HG03558 (cell line): Measurements from ENCODE around the gene RLF.

ENCODE experiments used
- ATAC-seq: cut with Tn5 transposase; IDR thresholded peaks from one replicate; pipeline ENCODE4 v1.9.1; 2021; ENCODE audit warnings: moderate number of reproducible peaks; ENCODE audit not compliant: unreplicated experiment; ENCODE audit errors: extremely low read depth

The RLF gene, protein sequence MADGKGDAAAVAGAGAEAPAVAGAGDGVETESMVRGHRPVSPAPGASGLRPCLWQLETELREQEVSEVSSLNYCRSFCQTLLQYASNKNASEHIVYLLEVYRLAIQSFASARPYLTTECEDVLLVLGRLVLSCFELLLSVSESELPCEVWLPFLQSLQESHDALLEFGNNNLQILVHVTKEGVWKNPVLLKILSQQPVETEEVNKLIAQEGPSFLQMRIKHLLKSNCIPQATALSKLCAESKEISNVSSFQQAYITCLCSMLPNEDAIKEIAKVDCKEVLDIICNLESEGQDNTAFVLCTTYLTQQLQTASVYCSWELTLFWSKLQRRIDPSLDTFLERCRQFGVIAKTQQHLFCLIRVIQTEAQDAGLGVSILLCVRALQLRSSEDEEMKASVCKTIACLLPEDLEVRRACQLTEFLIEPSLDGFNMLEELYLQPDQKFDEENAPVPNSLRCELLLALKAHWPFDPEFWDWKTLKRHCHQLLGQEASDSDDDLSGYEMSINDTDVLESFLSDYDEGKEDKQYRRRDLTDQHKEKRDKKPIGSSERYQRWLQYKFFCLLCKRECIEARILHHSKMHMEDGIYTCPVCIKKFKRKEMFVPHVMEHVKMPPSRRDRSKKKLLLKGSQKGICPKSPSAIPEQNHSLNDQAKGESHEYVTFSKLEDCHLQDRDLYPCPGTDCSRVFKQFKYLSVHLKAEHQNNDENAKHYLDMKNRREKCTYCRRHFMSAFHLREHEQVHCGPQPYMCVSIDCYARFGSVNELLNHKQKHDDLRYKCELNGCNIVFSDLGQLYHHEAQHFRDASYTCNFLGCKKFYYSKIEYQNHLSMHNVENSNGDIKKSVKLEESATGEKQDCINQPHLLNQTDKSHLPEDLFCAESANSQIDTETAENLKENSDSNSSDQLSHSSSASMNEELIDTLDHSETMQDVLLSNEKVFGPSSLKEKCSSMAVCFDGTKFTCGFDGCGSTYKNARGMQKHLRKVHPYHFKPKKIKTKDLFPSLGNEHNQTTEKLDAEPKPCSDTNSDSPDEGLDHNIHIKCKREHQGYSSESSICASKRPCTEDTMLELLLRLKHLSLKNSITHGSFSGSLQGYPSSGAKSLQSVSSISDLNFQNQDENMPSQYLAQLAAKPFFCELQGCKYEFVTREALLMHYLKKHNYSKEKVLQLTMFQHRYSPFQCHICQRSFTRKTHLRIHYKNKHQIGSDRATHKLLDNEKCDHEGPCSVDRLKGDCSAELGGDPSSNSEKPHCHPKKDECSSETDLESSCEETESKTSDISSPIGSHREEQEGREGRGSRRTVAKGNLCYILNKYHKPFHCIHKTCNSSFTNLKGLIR (N-terminal part only)

DNA sequence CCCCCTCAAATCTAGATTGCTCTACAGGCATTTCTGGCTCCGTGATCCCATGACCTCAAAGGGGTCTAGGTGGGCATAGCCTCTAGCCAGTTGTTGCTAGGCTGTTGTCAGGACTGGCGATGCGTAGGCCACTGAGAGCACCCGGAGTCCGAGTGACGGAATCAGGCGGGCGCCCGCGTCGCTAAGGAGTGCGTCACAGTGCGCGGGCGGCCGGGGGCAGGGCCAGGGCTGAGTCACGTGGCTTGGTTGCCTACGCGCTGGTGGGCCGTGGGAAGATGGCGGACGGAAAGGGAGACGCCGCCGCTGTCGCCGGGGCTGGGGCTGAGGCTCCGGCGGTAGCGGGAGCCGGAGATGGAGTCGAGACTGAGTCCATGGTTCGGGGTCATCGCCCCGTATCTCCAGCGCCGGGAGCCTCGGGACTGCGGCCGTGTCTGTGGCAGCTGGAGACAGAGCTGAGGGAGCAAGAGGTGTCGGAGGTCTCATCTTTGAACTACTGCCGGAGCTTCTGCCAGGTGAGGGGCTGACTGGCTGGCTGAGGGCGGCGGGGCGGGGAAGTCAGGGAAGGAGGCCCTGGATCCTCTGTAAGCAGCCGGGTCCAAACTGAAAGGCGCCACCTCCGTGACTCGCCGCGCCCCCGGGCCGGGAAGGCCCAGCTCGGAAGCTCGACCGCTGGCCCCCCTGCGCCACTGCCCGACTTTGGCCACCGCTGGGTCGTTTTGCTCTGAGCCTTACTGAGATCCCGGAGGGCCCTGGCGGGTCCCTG lies at the start of gene RLF:
Gene RLF, plus strand, starts transcription at position 263 of the 763 bp plus-strand sequence. Its CDS starts 13 bp downstream, at position 276.
- ATAC-seq = peak; percentile 70

DNA sequence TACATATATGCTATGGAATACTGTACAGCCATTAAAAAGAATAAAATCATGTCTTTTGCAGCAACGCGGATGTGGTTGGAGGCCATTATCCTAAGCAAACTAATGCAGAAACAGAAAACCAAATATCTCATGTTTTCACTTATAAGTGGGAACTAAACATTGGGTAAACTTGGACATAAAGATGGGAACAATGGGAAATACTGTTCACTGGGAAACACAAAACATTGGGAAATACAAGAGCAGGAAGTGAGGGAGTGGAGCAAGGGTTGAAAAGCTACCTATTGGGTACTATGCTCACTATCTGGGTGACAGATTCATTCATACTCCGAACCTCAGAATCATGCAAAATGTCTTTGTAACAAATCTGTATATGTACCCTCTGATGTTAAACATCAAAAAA lies 46.8 kb upstream of the RLF start:
- no peak for ATAC-seq

DNA sequence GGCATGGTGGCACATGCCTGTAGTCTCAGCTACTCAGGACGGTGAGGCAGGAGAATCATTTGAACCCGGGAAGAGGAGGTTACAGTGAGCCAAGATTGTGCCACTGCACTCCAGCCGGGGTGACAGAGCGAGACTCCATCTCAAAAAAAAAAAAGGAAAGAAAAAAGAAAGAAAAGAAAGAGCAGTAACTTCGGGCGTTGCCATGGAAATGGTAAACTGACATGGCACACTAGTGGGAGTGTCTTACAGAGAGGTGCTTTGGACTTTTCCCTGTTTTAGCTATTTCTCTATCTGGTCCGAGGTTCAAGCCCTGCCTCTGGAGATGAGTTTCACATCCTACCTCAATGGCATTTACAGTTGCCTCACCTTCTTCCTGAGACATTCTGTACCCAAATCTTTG lies 41.1 kb upstream of the RLF start:
- ATAC-seq = no peak

DNA sequence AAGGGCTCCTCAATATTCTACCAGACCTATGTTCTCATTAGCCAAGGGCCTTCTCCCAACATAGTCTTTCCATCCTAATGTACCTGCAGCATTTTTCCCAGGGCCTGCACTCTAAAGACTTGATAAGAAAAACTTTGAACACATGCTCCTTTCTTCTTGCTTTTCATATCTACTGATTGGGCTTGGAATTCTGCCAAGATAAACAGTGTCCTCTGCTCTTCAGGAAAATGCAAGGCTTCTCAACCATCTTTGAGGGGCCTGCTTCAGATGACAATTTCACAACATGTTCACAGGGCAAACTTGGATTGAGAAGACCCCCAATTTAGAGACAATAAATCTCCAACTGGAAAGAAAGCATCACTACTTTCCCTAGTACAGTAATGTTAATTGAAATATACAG lies 38.3 kb upstream of the RLF start:
- no peak for ATAC-seq

DNA sequence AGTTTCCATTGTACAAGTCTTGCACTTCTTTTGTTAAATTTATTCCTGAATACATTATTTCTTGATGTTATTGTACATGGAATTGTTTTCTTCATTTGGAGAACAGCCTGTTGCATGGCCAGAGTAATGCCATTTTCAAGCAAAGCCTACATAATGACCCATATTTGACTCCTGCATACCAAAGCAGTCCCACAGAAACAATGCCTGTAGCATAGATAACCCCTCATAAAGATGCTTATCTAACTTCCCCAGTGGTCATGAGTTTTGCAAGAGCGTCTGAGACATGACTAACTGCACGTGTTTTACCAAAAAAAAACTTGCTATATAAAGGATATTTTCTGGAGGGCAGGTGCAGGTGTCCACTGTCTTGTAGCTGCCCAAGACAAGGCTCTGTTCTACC lies 30.3 kb upstream of the RLF start:
- no peak for ATAC-seq

DNA sequence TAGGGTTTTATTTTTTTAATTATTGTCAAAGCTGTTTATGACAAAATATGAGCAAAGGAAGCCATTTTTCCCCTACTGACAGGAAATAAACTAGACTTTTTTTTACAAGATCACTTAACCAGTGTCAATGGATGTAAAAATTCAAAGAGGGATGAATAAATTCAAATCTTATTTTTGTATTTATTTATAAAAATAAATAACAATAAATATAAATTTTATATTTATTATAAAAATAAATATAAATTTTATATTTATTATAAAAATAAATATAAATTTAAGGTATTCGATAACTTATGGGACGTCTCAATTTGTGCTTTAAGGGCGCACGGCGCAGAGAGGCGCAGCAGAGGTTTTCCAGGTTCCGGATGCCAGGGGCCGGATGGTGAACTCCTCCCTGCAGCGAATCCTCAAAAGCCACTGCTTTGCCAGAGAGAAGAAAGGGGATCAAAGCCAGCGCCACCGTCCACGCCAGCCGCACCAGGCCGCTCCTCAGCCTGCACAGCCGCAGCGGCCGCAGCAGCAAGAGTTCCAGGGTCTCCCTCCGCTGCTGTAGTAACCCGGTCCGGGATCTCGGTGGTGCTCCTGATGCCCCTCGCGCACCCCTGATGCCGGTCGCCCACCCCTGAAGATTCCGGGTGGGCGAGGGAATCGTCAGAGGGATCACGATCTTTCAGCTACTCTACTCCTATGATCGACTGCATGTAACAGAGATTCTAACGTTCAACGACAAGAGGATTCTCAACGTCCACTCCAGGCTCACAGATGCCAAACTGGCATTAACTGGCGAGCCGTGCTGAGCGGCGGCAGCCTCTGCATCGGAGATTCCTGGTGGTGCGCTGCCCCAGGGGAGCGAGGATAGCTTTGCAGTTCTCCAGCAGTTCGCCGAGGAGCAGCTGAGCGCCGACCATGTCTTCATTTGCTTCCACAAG lies 28.5 kb upstream of the RLF start:
- ATAC-seq = no peak

DNA sequence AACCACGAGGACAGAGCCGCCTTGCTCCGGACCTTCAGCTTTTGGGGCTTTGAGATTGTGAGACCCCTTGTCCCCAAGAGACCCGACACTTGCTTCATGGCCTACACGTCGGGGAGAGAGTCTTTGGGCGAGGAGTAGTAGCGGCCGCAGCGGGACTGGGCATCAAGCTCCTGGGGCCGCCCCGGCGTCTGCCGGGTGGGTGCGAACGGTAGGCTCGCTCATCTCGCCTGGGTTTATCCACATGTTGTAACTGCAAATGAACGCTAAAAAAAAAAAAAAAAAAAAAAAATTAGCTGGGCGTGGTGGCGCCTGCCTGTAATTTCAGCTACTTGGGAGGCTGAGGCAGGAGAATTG lies 27.9 kb upstream of the RLF start:
- no peak for ATAC-seq

DNA sequence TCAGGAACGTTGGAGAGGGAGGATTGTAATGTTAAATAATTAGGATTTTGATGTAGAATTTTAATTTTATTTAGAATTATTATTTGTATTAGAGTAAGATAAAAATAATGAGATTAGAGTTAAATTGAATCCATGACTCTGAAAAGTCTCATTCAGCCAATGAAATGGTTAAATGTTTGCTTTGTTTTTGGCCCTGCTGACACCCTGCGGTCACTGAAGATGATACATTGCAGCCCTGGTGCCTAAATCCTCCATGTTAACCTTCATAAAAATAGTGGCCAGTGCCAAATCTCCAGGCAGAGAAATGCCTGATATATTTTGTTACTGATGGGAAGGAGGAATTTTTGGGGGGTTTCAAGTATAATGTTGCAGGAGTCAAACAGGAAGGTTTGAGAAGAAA lies 27.3 kb upstream of the RLF start:
- no peak for ATAC-seq

DNA sequence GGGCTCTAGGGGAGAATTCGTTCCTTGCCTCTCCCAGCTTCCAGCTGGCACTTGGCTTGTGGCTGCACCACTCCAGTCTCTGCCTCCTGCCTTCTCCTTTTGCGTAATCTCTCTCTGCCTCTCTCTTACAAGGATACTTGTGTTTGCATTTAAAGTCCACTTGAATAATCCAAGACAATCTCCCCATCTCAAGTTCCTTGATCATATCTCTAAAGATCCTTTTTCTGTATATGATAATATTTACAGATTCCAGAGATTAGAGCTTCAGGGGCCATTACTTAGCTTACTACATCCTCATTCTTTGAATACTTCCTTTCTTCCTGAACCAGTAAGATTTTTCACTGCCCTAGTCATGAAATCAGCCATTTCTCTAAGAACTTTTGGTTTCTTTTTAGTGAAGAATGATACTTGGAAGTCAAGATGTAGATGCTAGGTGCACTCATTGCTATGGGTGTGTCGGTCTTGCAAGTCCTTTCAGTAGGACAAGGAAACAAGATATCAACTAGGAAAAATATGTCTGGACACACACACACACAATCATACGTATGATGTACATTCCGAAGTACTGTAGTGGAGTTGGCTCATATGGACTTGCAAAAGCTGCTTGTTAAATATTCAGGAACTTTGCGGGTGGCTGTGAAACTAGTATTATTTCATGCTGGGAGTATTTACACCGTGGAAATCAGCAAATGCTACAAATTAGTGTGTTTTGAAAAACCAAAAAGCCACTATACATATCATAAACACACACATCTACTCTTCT lies 20.8 kb upstream of the RLF start:
- no peak for ATAC-seq

DNA sequence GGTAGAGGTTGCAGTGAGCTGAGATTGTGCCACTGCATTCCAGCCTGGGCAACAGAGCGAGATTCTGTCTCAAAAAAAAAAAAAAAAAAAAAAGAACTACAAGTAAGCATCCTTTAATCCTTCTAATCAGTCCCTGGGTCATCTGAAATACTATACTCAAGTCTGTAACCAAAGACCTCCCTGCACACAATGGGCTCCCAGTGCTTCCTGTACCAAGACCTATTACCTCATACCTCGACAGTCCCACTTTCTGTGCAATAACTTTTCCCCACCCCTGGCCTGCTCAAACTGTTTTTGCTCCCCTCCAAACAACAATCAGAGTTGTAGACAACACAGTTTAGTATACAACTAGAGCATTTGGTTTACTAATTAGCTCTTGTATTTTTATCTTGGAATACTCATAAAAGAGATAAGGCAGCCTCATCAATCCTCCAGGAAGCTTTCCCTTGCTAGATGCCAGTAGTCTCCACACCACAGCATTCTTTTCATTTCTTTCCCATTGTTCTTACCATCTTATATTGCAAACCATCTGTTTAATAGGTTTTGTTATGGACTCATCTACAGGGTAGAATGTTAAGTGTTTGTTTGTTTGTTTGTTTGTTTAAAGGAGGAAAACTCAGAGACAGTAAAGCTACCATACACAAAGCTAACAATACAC lies 19.2 kb upstream of the RLF start:
- ATAC-seq = no peak

DNA sequence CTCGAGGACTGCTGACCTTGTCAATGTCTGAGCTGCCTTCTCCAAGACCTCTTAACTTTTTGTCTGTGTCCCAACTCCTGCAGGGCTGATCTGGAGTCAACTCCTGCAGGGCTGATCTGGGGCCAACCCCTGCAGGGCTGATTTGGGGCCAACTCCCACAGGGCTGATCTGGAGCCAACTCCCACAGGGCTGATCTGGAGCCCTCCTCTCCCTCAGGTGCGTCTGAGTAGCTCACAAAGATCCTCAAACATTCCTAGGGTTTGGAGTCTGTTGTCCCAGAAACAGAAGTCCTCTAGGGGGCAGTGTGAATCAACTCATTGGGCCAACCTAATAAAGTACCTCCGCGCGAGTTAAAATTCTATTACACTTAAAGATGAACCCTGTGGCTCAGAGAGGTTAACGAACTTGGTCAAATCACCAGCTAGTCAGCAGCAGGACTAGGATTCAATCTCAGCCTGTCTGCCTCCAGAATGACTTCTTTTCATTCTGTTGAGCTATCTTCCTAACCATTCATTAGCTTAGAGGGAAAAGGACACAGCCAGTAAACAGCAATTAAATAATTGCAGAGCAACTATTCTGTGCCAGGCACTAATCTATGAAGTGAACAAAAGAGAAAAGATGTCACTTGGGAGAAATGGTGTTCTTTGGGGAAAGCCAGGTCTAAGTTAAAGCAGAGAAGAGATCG lies 17.2 kb upstream of the RLF start:
- no peak for ATAC-seq

DNA sequence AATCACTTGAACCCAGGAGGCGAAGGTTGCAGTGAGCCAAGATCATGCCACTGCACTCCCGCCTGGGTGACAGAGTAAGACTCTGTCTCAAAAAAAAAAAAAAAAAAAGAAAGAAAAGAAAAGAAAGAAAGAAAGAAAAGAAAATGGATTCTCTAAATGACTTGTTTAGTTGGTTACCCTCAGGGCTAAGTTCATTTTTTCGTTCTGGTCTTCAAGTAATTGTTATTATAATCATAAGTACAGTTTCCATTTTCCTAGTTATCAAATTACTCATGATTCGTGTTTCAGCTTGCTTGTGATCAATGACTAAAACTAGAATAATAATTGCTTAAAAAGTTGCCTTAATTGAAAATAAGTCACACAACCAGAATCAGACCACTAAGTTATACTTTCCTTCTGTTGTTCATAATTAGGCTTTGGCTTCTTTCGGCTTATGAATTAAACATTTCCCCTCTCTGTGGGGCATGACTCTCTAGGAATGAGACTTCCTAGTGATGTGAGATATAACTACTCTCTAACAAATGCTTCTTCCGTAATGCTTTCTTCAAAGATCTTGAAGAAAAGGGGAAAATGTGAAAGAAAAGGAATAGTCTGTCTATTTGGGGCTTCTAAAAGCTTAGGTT lies 9.6 kb upstream of the RLF start:
- ATAC-seq = no peak

DNA sequence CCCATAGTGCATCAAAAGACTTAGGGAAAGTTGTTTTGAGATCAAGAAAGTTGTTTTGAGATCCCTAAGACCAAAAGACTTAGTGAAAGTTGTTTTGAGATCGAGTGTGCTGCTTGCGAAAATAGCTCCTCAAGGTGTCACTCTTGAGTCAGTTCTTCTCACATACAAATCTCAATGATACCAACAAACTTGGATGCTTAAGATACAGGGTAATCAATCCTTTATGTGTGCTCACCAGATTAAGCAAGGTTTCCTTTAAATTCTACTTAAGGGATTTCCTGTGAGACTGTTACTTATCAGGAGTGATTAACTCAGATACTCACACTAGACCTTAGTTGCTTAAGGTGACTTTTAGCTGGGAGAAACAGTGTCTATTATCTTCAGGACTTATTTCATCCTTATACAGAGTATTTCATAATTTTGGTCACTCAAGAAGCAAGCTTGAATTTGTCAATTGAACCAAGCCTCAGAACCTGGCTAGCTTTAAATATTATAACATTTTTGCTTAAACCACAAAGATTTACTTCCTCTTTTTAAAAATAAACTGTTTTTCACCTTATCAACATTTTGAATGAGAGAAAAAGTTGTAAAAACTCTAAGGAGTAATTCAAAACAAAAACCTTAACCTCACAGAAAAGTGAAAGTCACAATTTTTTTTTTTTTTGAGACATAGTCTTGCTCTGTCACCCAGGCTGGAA lies 8.0 kb upstream of the RLF start:
- peak; percentile 27 for ATAC-seq

DNA sequence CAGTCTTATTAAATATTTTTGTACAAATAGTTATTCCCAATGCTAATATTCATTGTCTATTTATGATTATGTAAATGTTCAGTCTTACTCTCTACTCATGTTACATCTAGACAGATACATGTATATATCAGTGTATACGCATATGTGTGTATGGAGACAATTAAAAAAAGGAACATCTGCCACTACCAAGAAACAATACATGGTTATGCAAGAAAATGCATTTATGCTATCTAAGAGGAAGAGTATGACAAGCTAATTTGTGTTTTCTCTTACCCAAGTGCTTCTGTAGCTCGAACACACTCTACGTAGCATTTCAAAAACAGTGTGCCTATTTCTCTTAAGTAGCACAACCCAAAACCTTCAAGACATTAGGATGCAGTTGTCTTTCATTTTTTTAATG lies 6.1 kb upstream of the RLF start:
- ATAC-seq = no peak

DNA sequence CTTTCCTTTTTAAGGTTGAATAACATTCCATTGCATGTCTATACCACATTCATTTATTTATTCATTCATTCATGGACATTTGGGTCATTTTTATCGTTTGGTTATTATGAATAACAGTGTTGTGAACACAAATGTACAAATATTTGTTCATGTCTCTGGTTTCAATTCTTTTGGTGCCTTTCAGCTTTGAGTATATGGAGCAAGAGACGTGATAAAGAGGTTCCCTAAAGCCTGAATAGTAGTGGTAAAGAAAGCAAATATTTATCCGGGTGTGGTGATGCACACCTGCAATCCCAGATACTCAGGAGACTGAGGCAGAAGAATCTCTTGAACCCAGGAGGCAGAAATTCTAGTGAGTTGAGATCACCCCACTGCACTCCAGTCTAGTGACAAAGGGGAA lies 5.3 kb upstream of the RLF start:
- no peak for ATAC-seq

DNA sequence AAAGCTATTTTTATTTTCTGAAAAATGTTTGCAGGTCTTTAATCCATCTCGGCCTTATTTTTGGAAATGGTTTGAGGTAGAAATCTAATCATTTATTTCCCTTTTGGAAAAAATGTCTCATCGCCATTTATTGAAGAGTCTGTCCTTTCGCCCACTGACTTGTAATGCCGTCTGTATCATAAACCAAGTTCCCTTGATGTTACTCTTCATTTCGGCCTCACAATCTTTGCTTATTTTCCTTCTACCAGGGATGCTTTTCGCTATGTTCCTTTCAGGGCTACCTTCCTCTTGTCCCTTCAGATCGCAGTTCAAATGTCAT lies 422 bp upstream of the RLF start:
- ATAC-seq = no peak
